Measurements from ENCODE around the gene FBXW11. TPM values are rescaled to one million over a fixed set of nuclear protein-coding genes. Genes with fewer than 3 reads are reported as not detected.
A peak's percentile ranks its signal among the peaks of the same experiment; 100 is the strongest.

FBXW11 gene
- total and polyA plus RNA-seq, 2 of the 8 experiments (the other 6 are each of a cell fraction or from before 2014, with no cell fraction given) = 45.0 to 75.6 TPM

DNA sequence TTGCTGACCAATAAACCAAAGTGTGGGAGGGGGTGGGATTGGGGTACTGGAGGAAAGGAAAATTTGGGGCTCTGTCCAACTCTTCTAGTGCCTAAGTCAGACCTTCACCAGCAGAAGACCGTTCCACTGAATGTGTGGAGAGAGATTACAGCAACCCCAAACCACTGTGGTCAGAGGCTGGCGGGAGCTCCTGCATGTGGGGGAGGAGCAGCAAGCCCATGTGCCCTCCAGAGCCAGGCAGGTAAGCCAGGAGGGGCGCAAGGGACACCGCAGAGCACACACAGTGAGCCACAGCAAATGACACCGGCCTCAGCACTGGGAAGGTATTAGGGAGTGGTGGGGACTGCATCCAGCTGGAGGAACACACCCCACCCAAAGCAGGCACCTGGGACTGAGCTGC lies 158.0 kb downstream of the FBXW11 start:
- no peak overlapping the region for H2BK20ac ChIP-seq (ENCODE audit: low read length)
- H2AFZ ChIP-seq (ENCODE audit: low read length) = no peak overlapping the region
- H4K5ac ChIP-seq (ENCODE audit: insufficient read length, low read depth, low read length) = no peak overlapping the region
- no peak overlapping the region for H3K4me2 ChIP-seq (ENCODE audit: insufficient read depth in 1 of 2, low read depth in 2 of 2, low read length in 2 of 2)
- H3K4me3 ChIP-seq (ENCODE audit: extremely low read depth in 1 of 4, insufficient read depth in 2 of 4, low read depth in 3 of 4, low read length in 4 of 4) = no peak overlapping the region
- H3K79me1 ChIP-seq (ENCODE audit: low read depth, low read length) = no peaks in the 10 kb centered on the region
- H4K20me1 ChIP-seq (replicated peaks in 1 of 2; ENCODE audit: control insufficient read depth in 1 of 2, insufficient read depth in 2 of 2, low read length in 2 of 2) = no peaks in the 10 kb centered on the region
- no peaks in the 10 kb centered on the region for H3K27me3 ChIP-seq (replicated peaks in 1 of 4; ENCODE audit: control insufficient read depth in 3 of 4, extremely low read depth in 1 of 4, insufficient read depth in 3 of 4, low read length in 3 of 4)
- H4K91ac ChIP-seq (replicated peaks; ENCODE audit: insufficient read length, low read length) = no peak overlapping the region
- ChIA-PET POLR2A (ENCODE audit: partially characterized antibody) (interaction anchor here (0.6 kb wide), 1 partner anchor 272 kb away, joined by 4 read pairs; no protein-coding TSS in a partner anchor), CTCF (ENCODE audit: partially characterized antibody) (interaction anchor here (0.7 to 11.4 kb wide), 6 partner anchors 8 to 430 kb away, joined by 3 to 81 read pairs (median 4); no protein-coding TSS in a partner anchor)
- no peak overlapping the region for H3K56ac ChIP-seq (replicated peaks; ENCODE audit: insufficient read length, low read depth, low read length)
- peaks cover 0 to 6% (median 1%) of the 10 kb centered on the region in 4 experiments; a peak in 5 of 7 replicates for H3K4me1 ChIP-seq (replicated peaks in 1 of 4; ENCODE audit: control insufficient read depth in 3 of 4, insufficient read depth in 4 of 4, low read length in 3 of 4)
- no peak for DNase-seq (ENCODE audit: low read depth in 1 of 2, low spot score in 2 of 2)
- no peak for TF ChIP-seq NANOG (IDR thresholded peaks at IDR 0.05; ENCODE audit: insufficient read depth, low read depth, low read length, poor library complexity, severe bottlenecking)
- TF ChIP-seq ATF3 (IDR thresholded peaks at IDR 0.05; ENCODE audit: insufficient read depth, low read depth, low read length) = no peak
- no peak for TF ChIP-seq SP1 (IDR thresholded peaks at IDR 0.05; ENCODE audit: low read depth, low read length)
- TF ChIP-seq MAX (IDR thresholded peaks at IDR 0.05) = no peak
- no peak for TF ChIP-seq TEAD4 (IDR thresholded peaks at IDR 0.05; ENCODE audit: low read depth, low read length)
- no peak overlapping the region for H3K4ac ChIP-seq (replicated peaks; ENCODE audit: insufficient read length, low read depth, low read length)
- H2BK120ac ChIP-seq (replicated peaks; ENCODE audit: low read depth, low read length) = no peak overlapping the region
- H2AK5ac ChIP-seq (ENCODE audit: low read depth, low read length) = no peak overlapping the region
- no peak overlapping the region for H3K9ac ChIP-seq (replicated peaks in 1 of 4; ENCODE audit: extremely low read depth in 1 of 4, low read depth in 3 of 4, low read length in 3 of 4)
- H2BK12ac ChIP-seq (ENCODE audit: low read depth, low read length) = no peak overlapping the region
- 94% methylated on average over 5 of the region's 5 CpGs; no CpG with 5 or more reads in 1 of the 2 experiments for WGBS, 2 experiments (ENCODE audit: extremely low coverage in 1 of 2, insufficient coverage in 1 of 2, insufficient read length in 1 of 2, insufficient replicate concordance in 2 of 2, low coverage in 1 of 2, low lambda C conversion rate in 2 of 2, missing lambda C conversion rate in 1 of 2)
- no peak overlapping the region; the same call in 1 of the 2 replicates for H4K8ac ChIP-seq (ENCODE audit: extremely low read depth, insufficient read depth, low read length)
- H3K18ac ChIP-seq (ENCODE audit: extremely low read depth, low read length) = 0 out of 2 replicates have a peak overlapping the region, but pooled peaks have one; percentile 22
- no peak overlapping the region for H2BK15ac ChIP-seq (ENCODE audit: low read length)
- H3K9me3 ChIP-seq (ENCODE audit: insufficient read depth in 2 of 2, low read depth in 1 of 2, low read length in 1 of 2) = no peaks in the 10 kb centered on the region
- FAIRE-seq = no peak
- H3K14ac ChIP-seq (ENCODE audit: insufficient read length) = no peak overlapping the region
- H3K27ac ChIP-seq (ENCODE audit: low read depth, low read length) = no peak overlapping the region
- no peaks in the 10 kb centered on the region for H3K79me2 ChIP-seq (ENCODE audit: control insufficient read depth in 1 of 2, insufficient read depth in 2 of 2, low read length in 2 of 2)
- no peak overlapping the region for H2BK5ac ChIP-seq (ENCODE audit: low read depth, low read length)
- no peak overlapping the region for H3K23ac ChIP-seq (ENCODE audit: insufficient read length)
- H3K23me2 ChIP-seq (ENCODE audit: low read depth, low read length) = no peaks in the 10 kb centered on the region
- H3K36me3 ChIP-seq (ENCODE audit: control insufficient read depth in 2 of 4, insufficient read depth in 4 of 4, low read length in 3 of 4) = no peaks in the 10 kb centered on the region

Measured in H1 (cell line).